DOHH2 (cell line): ENCODE measurements around the gene AFAP1.

Experiments used
- H3F3A ChIP-seq: fragments of 200-600 bp; sonication (generic), shearing (Covaris generic); 2 replicates; pipeline ENCODE4 v1.6.0; 2016; ENCODE audit warnings: antibody characterized with exemption, mild to moderate bottlenecking; ENCODE audit not compliant: control insufficient read depth, insufficient read depth
- H3K27ac ChIP-seq: fragments of 200-600 bp; sonication (generic); 2 replicates; pipeline ENCODE4 v1.5.1; 2014; ENCODE audit warnings: low read depth, mild to moderate bottlenecking, low read length, moderate library complexity
- H3K27me3 ChIP-seq: fragments of 200-600 bp; sonication (generic); 2 replicates; pipeline ENCODE4 v1.6.1; 2014; ENCODE audit warnings: mild to moderate bottlenecking, low read length, mixed read lengths; ENCODE audit not compliant: control insufficient read depth
- H3K36me3 ChIP-seq: fragments of 200-600 bp; sonication (generic); 2 replicates; pipeline ENCODE4 v1.6.1; 2014; ENCODE audit warnings: mild to moderate bottlenecking, low read length, moderate library complexity, mixed read lengths; ENCODE audit not compliant: control insufficient read depth
- H3K4me1 ChIP-seq: fragments of 200-600 bp; sonication (generic); 2 replicates; pipeline ENCODE4 v1.6.1; 2014; ENCODE audit warnings: mild to moderate bottlenecking, low read length, mixed read lengths; ENCODE audit not compliant: control insufficient read depth
- H3K4me2 ChIP-seq: fragments of 200-600 bp; sonication (generic); 2 replicates; pipeline ENCODE4 v1.6.0; 2014; ENCODE audit warnings: mild to moderate bottlenecking, low read length, moderate library complexity
- H3K4me3 ChIP-seq: fragments of 200-600 bp; sonication (generic); 2 replicates; pipeline ENCODE4 v1.5.1; 2014; ENCODE audit warnings: mild to moderate bottlenecking, low read length, mixed read lengths
- H3K79me2 ChIP-seq: fragments of 200-600 bp; sonication (generic); 2 replicates; pipeline ENCODE4 v1.6.1; 2014; ENCODE audit warnings: mild to moderate bottlenecking, low read length, mixed read lengths; ENCODE audit not compliant: control insufficient read depth
- H3K9me2 ChIP-seq: fragments of 200-600 bp; sonication (generic); replicated peaks from 2 replicates; pipeline ENCODE4 v1.6.1; 2014; ENCODE audit warnings: mild to moderate bottlenecking, low read length, mixed read lengths; ENCODE audit not compliant: control insufficient read depth
- H3K9me3 ChIP-seq: fragments of 200-600 bp; sonication (generic); 2 replicates; pipeline ENCODE4 v1.6.1; 2014; ENCODE audit warnings: antibody characterized with exemption, low read length, mixed read lengths; ENCODE audit not compliant: control insufficient read depth, insufficient read depth
- H4K20me1 ChIP-seq: fragments of 200-600 bp; sonication (generic); 2 replicates; pipeline ENCODE4 v1.6.0; 2014; ENCODE audit warnings: low read depth, mild to moderate bottlenecking, antibody characterized with exemption, low read length, moderate library complexity; ENCODE audit not compliant: control insufficient read depth, insufficient read depth
- CTCF ChIP-seq: fragments of 200-600 bp; sonication (generic); IDR thresholded peaks from one replicate; pipeline ENCODE4 v1.5.1; 2014; ENCODE audit warnings: antibody characterized with exemption, mild to moderate bottlenecking, low read depth, low read length; ENCODE audit not compliant: poor library complexity, severe bottlenecking
- EZH2phosphoT487 ChIP-seq: fragments of 200-600 bp; sonication (generic); IDR thresholded peaks from 2 replicates; pipeline ENCODE4 v1.6.1; 2017; ENCODE audit warnings: borderline replicate concordance, mild to moderate bottlenecking, antibody characterized with exemption, low read length, moderate library complexity, mixed read lengths

AFAP1 gene

GRCh38 chr4:7876201-7876875, 63.3 kb downstream of the AFAP1 start:
- Histone ChIP-seq H3K9me3 (no peaks in the 10 kb centered on the region), H3K9me2 (no peaks in the 10 kb centered on the region), H3F3A (no peaks in the 10 kb centered on the region), H3K36me3 (no peaks in the 10 kb centered on the region), H3K4me3 (no peak overlapping the region), H3K27me3 (peaks cover 16% of the 10 kb centered on the region), H4K20me1 (no peaks in the 10 kb centered on the region), H3K79me2 (no peaks in the 10 kb centered on the region), H3K27ac (no peak overlapping the region), H3K4me2 (no peak overlapping the region), H3K4me1 (no peaks in the 10 kb centered on the region)
- TF ChIP-seq CTCF (no peak), EZH2phosphoT487 (no peak)

GRCh38 chr4:7874838-7875237, 64.8 kb downstream of the AFAP1 start:
- Histone ChIP-seq H3K4me2 (no peak overlapping the region), H3K9me3 (no peaks in the 10 kb centered on the region), H3K27ac (no peak overlapping the region), H3K4me3 (no peak overlapping the region), H3K9me2 (no peaks in the 10 kb centered on the region), H4K20me1 (no peaks in the 10 kb centered on the region), H3K36me3 (no peaks in the 10 kb centered on the region), H3K79me2 (no peaks in the 10 kb centered on the region), H3F3A (no peaks in the 10 kb centered on the region), H3K4me1 (no peaks in the 10 kb centered on the region), H3K27me3 (peaks cover 16% of the 10 kb centered on the region)
- TF ChIP-seq EZH2phosphoT487 (no peak), CTCF (no peak)

- no peaks in the 10 kb centered on the region for H3K79me2 ChIP-seq
- H4K20me1 ChIP-seq, result no peaks in the 10 kb centered on the region
- no peak overlapping the region for H3K27ac ChIP-seq
- no peaks in the 10 kb centered on the region for H3K36me3 ChIP-seq
- no peaks in the 10 kb centered on the region for H3F3A ChIP-seq
- no peak for TF ChIP-seq CTCF
- no peak for TF ChIP-seq EZH2phosphoT487
- H3K9me2 ChIP-seq, result no peaks in the 10 kb centered on the region
- no peaks in the 10 kb centered on the region for H3K4me1 ChIP-seq
- H3K4me2 ChIP-seq, result no peak overlapping the region
- H3K4me3 ChIP-seq, result no peak overlapping the region
- H3K27me3 ChIP-seq, result peaks cover 16% of the 10 kb centered on the region
- no peaks in the 10 kb centered on the region for H3K9me3 ChIP-seq
These were observed 65.8 kb downstream of the AFAP1 start for GRCh38 chr4:7873881-7874280.
